Superior temporal gyrus (tissue), 1 donor: ENCODE measurements around the gene BUD31.
"Not testable (repeated sequence)": the region's sequence is repeated elsewhere in the genome, so short reads cannot be mapped to it uniquely, and the experiment has no call there.

Experiments used
- DNase-seq: peaks from one replicate; pipeline ENCODE4 v3.0.0-alpha.2; 2016; ENCODE audit errors: extremely low spot score

BUD31 gene

DNA sequence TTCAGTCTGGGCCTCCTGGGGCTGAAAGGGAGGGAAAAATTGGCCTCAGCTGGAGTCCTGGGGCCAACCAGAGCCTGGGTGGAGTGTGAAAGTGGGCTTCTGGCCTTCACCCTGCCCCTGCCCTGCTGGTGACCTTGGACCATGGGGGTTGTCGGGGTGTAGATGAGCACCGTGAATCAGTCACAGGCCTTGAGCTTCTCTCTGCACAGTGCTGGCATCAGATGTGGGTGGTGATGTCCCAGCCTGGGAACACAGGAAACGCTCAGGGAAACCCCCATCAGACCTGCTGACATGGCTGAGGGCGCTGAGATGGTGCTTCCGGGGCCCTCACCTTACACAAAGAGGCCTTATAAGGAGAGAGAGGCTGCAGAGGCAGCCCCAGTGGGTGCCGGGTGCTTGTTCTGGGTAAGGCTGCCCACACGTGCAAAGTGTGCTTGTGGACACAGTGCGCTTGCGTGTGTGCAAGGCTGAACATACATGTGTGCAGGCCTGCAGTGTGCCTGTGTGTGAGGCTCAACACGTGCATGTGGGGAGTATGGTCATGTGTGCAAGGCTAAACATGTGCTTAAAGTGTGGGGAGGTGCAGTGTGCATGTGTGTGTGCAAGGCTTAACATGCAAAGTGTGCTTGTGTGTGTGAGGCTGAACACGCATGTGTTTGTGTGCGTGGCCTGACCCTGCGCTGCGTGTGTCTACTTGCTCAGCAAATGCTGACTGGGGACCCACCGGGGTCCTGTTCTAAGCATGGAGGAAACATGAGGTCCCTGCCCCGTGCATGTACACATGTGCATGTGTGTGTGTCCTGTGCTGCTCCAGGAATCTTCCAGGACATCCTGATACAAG is 27.7 kb upstream of the BUD31 start:
- DNase-seq: no peak

DNA sequence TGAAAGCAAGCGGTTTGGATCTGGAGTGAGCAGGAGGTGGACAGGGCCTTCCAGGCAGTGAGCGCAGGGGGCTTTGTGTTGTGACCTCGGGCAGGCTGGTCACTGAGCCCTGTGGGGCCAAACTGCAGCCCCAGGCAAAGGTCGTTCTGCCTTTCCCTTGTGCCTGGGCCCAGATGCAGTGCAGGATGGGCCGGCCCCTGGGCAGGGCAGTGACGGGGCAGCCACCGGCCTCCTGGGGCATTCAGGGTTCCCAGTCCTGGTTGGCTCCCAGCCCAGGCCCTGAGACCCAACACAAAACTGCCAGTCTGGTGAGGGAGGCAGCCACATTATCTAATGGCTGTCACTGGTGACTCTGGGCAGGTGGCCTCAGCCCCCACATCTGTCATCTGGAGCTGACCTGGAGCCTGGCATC is 27.1 kb upstream of the BUD31 start:
- no peak for DNase-seq

DNA sequence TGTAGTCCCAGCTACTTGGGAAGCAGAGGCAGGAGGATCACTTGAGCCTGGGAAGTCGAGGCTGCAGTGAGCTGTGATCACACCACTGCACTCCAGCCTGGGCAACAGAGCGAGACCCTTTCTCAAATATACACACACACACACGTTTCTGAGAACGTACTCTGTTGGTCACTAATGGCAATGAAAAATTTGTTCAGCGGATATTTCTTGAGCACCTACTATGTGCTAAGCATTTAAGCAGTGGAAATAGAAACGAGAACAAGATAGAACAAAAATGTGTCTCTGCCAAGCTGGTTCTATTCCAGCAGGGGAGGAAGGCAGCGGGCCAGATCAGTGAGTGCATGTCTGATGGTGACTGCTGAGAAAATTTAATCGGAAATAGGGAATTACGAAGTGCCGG is 25.6 kb upstream of the BUD31 start:
- no peak for DNase-seq

DNA sequence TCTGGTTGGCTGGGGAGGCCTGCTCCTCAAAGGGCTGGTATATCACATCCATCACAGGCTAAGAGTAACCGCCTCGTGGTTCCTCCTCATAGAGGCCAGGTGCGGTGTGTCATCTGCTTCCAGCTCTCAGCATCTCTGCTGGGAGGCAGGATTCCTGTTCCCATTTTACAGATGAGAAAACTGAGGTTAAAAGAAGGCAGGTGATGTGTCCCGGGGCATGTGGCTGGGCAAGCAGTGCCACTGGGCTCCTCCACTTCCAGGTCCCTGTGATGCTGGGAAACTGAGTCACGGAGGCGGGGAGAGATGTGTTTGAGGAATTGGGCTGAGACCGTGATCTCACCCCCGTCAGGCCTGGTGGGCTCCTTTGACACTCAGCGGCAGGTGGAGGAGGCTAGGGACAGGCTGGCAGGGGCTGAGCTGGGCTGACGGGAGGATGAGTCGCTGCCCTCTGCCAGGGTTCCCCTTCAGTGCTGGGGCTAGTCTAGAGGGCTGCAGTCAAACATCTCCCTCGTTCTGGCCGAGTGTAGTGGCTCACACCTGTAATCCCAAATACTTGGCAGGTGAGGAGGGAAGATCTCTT is 24.9 kb upstream of the BUD31 start:
- no peak for DNase-seq

DNA sequence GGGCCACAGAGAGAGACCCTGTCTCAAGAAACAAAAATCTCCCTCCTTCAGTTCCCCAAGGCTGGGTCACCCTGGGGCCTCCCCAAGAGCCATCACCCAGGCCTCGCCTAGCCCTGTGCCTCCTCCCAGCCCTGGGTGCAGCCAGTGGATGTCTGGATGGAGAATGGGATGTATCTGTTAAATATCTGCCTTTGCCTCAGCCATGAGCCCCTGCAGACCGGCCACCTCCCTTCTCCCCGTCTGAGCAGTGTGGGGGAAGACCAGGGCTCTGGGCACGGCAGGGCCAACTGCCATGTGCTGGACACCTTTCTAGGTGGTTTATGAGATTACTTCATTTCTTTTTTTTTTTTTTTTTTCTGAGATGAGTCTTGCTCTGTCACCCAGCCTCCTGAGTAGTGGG is 24.2 kb upstream of the BUD31 start:
- no peak for DNase-seq

DNA sequence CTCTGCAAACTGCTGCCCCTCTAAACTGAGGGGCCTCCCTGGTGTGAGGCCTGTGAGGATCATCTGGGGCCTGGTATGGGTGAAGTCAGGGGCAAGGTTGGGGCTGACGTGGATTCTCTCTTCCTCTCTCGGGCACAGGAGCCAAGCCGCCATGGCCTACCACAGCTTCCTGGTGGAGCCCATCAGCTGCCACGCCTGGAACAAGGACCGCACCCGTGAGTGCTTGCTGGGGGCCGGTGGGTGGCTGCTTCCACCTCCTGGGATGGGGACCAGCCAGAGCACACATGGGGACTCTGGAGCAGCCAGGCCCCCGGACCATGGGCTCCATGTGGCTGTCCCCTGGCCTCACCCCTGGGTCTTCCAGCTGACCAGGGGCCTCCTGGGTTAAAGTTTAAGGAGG is 23.2 kb upstream of the BUD31 start:
- DNase-seq: no peak

DNA sequence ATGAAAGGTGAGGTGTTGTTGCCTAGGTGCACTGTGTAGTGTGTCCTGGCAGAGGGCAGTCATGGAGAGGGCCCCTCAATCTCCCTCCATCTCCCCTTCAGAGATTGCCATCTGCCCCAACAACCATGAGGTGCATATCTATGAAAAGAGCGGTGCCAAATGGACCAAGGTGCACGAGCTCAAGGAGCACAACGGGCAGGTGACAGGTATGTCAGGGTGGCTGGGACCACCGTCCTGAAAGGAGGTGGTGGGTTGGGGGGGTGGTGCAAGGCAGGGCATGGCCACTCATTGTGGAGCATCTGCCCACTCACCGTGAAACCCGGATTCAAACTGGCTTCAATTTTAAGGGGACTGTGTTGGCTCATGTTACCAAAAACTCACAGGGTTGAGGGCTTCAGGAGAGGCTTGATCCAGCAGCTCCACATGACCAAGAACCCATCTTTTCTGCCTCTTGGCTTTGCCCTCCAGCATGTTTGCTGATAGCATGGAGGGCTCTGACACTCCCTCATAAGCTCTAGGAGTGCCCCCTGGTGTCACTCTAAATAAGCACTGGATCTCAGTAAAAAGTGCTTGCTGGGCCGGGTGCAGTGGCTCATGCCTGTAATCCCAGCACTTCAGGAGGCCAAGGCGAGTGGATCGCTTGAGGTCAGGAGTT is 22.1 kb upstream of the BUD31 start:
- DNase-seq: no peak

DNA sequence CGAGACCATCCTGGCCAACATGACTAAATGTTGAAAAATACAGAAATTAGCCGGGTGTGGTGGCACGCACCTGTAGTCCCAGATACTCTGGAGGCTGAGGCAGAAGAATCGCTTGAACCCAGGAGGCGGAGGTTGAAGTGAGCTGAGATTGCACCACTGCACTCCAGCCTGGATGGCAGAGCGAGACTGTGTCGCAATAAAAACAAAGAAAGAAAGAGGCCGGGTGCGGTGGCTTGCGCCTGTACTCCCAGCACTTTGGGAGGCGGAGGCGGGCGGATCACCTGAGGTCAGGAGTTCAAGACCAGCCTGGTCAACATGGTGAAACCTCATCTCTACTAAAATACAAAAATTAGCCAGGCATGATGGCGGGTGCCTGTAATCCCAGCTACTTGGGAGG is 21.5 kb upstream of the BUD31 start:
- DNase-seq: not testable (repeated sequence)

DNA sequence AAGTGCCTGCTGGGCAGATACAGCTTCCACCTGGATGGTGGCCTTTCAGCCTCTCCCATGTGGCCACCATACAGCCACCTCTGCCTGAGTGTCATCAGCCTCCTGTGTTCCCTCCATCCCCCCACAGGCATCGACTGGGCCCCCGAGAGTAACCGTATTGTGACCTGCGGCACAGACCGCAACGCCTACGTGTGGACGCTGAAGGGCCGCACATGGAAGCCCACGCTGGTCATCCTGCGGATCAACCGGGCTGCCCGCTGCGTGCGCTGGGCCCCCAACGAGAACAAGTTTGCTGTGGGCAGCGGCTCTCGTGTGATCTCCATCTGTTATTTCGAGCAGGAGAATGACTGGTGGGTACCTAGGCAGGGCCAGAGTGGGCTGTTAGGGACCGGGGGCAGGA is 20.9 kb upstream of the BUD31 start:
- no peak for DNase-seq

DNA sequence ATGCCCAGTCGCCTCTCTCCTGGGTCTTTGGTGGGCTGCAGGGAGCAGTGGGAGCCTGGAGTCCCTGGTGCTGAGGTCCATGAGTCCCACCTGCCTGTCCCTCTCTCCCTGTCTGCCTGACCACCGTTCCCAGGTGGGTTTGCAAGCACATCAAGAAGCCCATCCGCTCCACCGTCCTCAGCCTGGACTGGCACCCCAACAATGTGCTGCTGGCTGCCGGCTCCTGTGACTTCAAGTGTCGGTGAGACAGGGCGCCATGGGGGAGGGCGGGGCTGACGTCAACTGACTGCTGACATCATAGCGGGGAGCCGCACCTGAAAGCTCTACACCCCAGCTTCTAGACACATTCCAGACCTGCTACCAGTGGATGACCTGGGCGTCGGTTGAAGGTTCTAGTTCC is 19.0 kb upstream of the BUD31 start:
- DNase-seq: no peak

DNA sequence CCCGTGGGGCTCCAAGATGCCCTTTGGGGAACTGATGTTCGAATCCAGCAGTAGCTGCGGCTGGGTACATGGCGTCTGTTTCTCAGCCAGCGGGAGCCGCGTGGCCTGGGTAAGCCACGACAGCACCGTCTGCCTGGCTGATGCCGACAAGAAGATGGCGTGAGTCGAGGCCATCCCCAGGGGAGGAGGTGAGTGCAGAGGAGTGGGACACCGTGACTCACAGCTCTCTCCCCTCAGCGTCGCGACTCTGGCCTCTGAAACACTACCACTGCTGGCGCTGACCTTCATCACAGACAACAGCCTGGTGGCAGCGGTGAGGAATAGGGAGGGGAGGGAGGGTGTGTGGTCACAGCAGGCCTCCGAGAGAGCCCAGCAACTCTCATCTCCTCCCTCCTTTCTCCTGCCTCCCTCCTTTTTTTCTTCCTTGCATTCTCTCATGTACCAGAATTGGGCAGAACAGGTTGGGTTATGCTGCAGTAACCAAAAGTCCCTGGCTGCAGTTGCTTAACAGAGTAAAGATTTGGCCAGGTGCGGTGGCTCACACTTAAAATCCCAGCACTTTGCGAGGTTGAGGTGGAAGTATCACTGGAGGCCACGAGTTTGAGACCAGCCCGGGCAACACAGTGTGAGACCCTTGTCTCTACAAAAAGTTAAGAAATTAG is 17.7 kb upstream of the BUD31 start:
- DNase-seq: no peak

DNA sequence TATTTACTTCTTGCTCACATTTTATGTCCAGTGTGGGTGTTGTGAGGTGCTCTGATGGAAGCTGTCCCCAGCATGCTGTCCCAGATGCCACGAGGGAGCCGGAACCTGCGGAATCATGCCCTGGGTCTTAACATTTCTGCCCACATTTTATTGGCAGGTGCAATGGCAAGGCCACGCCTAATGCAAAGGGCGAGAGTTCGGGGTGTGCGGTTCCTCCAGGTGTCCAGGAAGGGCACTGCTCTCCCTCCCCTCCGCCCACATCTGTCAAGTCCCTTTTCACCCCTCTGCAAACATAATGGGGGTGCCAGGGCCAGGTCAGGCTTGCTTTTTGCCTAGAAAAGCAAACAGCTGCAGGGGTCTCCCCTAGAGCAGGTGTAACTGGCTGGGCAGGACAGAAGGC is 16.7 kb upstream of the BUD31 start:
- no peak for DNase-seq

DNA sequence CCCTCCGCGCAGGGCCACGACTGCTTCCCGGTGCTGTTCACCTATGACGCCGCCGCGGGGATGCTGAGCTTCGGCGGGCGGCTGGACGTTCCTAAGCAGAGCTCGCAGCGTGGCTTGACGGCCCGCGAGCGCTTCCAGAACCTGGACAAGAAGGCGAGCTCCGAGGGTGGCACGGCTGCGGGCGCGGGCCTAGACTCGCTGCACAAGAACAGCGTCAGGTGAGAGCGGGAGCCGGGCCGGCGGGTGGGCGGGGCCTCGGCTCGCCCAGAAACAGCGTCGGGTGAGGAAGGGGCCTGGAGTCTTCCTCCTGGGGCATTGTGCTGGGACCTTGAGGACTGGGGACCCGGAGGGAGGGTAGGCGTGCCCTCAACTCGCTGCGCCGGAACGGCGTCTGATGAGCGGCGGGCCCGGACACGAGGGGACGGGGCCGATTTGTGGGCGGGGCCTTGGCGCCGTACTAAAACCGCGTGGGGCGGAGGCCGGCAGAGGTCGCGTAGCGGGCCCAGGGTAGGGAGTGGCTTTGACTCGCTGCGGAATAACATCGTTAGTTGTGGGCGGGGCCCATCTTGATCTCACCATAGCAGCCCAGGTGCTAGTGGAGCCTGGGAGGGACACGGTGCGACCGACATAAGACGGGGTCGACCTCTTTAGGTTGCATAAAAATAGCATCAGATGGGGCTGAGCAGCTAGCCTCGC is 16.0 kb upstream of the BUD31 start:
- DNase-seq: peak; percentile 38

DNA sequence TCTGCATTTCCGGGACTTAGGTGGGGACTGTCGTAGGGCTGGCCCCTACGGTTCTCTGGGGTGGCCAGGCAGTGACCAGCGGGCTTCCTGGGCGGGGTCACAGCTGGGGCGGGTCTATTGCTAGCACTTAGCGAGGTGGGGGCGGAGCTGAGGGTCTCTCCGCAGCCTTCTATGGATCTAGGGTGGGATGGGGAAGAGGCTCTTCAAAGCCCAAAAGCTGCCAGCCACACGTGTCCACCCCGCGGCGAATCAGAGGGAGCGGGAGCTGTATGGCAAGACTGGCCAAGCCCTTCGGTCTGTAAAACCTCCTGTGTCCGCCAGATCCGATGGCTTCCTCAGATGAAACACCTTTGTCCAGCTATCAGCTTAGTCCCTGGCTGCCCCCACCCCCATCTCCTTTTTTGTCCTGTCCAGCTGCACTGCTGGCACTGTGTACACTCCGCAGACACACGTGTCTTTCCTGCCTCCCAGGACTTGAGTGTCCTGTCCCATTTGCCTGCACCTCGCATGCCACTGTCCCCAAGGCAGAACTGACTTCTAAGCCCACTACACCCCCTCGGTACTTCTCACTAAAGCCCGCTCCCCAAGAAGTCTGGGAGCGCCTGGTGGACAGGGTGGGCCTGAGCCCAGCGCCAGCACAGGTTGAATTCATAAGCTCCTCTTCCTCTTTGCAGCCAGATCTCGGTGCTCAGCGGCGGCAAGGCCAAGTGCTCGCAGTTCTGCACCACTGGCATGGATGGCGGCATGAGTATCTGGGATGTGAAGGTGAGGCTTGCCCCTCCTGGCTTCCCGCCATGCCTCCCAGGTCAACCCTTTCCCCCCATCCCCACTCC is 15.2 kb upstream of the BUD31 start:
- DNase-seq: no peak

DNA sequence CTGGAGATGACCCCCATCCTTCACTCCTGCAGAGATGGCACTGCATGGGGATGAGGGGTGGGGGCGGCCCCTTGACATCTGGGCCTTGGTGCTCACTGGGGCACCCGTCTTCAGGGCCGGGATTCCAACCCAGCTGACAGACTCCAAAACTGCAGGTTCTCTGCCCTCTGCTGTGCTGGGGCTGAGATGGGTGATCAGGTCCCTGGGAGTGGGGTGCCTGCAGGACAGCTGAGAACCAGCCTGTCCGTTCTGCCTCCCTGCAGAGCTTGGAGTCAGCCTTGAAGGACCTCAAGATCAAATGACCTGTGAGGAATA is 14.6 kb upstream of the BUD31 start:
- no peak for DNase-seq

DNA sequence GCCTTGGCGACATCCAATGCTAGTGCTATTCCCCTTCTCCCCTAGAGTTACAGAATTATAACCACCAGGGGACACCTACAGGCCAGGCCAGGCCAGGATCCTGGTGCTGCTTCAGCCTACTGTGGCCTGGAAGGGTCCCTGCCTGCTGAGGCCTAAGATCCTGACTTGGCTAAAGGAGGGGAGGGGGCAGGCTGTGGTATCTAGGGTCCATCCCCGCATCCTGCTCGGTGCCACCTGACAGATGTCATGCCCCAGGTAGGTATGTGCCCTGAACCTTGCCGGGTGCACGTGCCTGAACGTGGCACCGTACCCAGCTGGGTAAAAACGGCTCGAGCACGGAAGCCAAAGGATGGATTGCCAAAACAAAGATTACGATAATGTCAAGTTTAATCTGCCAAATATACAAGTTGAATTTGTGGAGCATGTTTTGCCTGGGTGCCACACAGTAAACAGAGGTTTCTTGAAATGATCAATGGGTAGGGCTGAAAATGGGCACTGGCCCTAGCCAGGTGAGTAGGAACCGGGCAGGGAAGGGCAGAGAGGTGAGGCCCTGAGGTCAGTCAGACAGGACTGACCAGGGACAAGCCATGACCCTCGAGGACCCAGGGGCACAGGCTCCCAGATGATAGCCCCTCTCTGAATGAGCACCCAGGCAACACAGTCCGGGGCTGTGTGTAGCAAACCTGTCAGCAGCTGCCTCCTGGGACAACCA is 13.0 kb upstream of the BUD31 start:
- no peak for DNase-seq

DNA sequence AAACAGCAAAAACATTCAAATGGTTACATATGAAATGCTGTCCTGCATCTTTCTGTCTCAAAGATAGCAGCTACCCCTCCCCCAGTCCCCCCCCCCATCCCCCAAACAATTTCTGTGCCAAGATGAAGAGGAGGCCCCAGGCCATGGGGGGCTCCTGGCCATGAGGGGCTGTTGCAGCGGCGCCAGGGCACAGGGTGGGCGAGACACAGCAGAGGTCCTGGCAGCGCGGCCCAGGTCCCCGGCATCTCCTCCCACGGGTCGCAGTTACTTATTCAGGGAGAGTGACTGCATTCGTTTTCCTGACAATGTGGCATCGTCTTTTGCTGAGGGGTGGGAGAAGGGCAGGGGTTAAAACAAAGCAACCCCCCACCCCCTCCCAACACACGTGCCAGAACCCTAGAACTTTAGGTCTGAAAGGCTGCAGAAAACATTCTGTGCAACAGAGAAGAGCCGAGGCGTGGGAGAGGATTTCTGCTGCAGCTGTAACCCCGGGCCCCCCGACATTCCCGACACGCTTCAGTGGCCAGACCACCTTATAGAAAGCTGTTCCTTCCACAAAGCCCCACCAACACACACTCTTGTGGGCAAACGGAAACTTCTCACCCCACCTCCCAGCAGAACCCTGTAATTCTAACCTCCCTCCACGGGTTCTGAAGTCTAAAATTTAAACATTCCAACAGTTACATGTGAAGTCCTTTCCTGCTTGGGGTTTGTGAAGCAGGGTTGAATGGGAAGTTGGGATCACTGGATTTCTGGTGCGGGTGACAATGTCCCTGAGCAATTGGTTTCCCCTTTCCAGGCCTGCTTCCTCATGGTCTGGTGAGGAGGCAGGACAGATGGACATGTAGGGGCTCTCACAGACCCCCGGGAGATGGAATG is 12.1 kb upstream of the BUD31 start:
- DNase-seq: no peak

DNA sequence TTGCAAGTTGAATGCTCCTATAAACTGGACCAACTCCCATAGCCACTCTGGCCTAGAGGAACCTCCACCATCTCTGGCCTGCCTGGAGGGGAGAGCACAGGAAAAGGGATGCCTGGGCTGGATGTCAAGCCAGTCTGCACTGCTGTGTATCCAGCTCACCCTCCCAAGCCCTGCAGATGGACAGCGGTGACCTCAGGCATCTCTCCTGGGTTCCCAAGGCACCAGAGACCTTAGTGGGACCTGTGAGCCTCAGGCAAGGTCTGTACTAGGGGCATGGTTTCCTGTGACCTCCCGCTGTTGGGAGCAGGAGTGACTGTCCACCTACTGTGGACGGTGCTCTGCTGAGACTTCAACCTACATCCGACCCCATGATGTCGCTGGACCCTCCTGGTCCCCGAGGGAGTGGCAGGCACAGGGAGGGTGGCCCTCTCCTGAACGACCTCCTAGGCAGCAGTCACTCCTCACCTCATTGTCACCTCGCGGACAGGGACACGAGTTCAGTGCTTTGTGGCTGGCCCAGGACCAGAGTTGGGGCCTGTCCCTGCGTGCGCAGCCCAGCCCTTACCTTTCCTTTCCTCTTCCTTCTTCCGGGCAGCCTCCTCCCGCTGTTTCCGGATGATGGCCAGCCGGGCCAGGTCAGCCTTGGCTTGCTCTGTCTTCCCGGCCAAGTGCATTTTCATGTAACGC is 11.3 kb upstream of the BUD31 start:
- no peak for DNase-seq

DNA sequence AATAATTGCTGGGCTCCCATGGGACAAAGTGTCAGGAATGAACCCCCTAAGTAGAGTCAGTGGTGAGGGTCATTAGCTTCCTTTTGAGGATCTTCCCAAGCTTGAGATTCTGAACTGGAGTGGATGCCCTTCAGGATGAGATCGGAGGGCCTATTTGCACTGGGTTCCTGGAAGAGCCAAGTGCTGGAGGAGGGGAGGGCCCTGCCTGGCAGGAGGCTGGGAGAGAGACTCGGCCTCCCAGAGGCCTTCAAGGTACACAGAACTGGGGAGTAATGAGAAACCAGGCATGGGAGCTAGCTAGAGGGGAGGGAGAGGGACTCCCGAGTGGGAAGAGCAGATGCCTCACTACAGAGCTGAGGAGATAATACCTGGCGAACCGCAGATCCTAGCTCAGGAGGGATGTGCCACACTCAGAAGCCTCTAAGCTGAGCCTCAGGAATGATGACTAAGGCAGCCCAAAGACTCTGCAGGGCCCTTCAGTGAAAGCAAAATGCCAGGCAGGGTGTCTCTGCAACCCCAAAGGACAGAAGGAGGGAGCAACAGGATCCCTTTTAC is 9.8 kb upstream of the BUD31 start:
- DNase-seq: no peak
